Central memory CD8-positive, alpha-beta T cell (primary cell): ENCODE results near the gene SLC29A1.
A peak's percentile ranks its signal among the peaks of the same experiment; 100 is the strongest.

Experiments
- ATAC-seq: fragments of 150-1000 bp; cut with Tn5 transposase; replicated peaks from 2 replicates; pipeline ENCODE4 v1.10.0; 2022; ENCODE audit warnings: mild to moderate bottlenecking, moderate FRiP score, moderate number of reproducible peaks; ENCODE audit not compliant: poor library complexity, severe bottlenecking; ENCODE audit errors: extremely low read depth
- DNase-seq, 2 donors: peaks; one replicate each; pipeline ENCODE4 v3.0.0; 2021; ENCODE audit warnings: low spot score in 2 of 2
- H3K27ac Mint-ChIP-seq: one replicate; pipeline ENCODE4 v1.8.0; 2022; ENCODE audit warnings: low read depth, mild to moderate bottlenecking, moderate library complexity, mixed read lengths
- H3K27me3 Mint-ChIP-seq: one replicate; pipeline ENCODE4 v1.8.0; 2022; ENCODE audit warnings: mixed read lengths
- H3K36me3 Mint-ChIP-seq: one replicate; pipeline ENCODE4 v1.8.0; 2022; ENCODE audit warnings: mild to moderate bottlenecking, moderate library complexity, mixed read lengths; ENCODE audit not compliant: insufficient read depth
- H3K4me1 Mint-ChIP-seq: one replicate; pipeline ENCODE4 v1.8.0; 2022; ENCODE audit warnings: mixed read lengths
- H3K4me3 Mint-ChIP-seq: one replicate; pipeline ENCODE4 v1.8.0; 2022; ENCODE audit warnings: mild to moderate bottlenecking, moderate library complexity, mixed read lengths
- H3K9me3 Mint-ChIP-seq: one replicate; pipeline ENCODE4 v1.8.0; 2022; ENCODE audit warnings: mixed read lengths

Gene SLC29A1

DNA sequence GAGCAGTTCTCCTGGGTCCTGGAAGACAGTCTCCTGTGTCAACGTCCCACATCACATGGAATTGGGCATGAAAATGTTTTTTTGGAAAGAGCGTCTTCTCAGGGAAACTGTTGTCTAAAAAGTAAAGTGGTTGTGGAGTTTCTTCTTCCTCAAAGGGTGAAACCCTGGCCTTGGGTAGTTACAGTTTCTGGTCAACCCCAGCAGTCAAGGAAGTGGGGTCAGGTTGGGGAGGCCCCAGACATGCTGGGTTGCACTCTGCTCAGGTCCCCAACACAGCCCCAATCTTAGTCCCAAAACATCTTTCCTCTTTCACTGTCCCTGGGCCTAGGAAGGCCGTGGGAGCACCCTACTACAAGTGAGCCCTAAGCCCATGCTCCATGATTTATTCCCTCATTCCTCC lies 43.0 kb downstream of the SLC29A1 start:
- DNase-seq (no peak), ATAC-seq (no peak)
- H3K27ac Mint-ChIP-seq: peak overlapping the region; percentile 98
- peak overlapping the region; percentile 94 for H3K4me3 Mint-ChIP-seq
- peaks cover 37% of the 10 kb centered on the region for H3K4me1 Mint-ChIP-seq
- H3K36me3 Mint-ChIP-seq: peaks cover 22% of the 10 kb centered on the region
- peaks cover 27% of the 10 kb centered on the region for H3K27me3 Mint-ChIP-seq
- no peaks in the 10 kb centered on the region for H3K9me3 Mint-ChIP-seq

- Mint-ChIP-seq H3K9me3 (no peaks in the 10 kb centered on the region), H3K36me3 (peaks cover 16% of the 10 kb centered on the region), H3K27me3 (peaks cover 36% of the 10 kb centered on the region), H3K27ac (peak overlapping the region; percentile 98), H3K4me3 (no peak overlapping the region), H3K4me1 (peaks cover 36% of the 10 kb centered on the region)
- DNase-seq (no peak), ATAC-seq (no peak)
Observed at GRCh38 chr6:44267252-44267651, 43.9 kb downstream of the SLC29A1 start.

DNA sequence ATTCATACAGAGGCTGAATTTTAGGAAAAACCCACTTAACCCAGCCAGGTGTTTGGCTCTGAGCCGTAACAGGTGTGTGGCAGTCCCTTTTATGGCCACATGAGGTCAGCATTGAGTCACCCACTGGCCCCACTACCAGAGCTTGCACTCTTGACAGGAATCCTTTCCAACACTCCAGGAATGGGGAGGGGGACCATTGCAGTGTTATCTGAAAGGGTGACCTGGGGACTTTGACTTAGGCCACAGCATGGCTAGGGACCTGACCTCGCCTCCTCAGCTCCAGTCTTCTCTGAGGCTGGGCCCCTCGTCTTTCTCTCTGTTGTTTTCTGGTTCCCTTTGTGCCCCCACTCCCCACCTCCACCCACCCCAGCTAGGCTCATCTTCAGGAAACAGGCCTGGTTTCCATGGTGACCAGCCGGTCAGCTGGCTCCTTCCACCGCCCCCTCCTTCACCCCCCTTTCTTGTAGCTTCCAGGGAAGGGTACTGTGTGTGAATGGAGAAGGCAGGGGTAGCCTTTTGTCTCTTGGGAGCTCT lies 44.8 kb downstream of the SLC29A1 start:
- Mint-ChIP-seq H3K27me3 (peaks cover 46% of the 10 kb centered on the region), H3K27ac (no peak overlapping the region), H3K4me3 (no peak overlapping the region), H3K36me3 (peaks cover 14% of the 10 kb centered on the region), H3K9me3 (no peaks in the 10 kb centered on the region), H3K4me1 (peaks cover 27% of the 10 kb centered on the region)
- DNase-seq: peak; percentile 46 to 53
- ATAC-seq: no peak

- ATAC-seq (no peak), DNase-seq (no peak)
- peaks cover 7% of the 10 kb centered on the region for H3K36me3 Mint-ChIP-seq
- H3K4me1 Mint-ChIP-seq: peaks cover 15% of the 10 kb centered on the region
- peak overlapping the region; percentile 74 for H3K4me3 Mint-ChIP-seq
- no peak overlapping the region for H3K27ac Mint-ChIP-seq
- no peaks in the 10 kb centered on the region for H3K9me3 Mint-ChIP-seq
- H3K27me3 Mint-ChIP-seq: peaks cover 57% of the 10 kb centered on the region
Observed at GRCh38 chr6:44269178-44269920, 46.0 kb downstream of the SLC29A1 start.

GRCh38 chr6:44269921-44270525 lies 46.6 kb downstream of the SLC29A1 start, which contains the start of gene TMEM151B:
Gene TMEM151B (plus strand): TSS chr6:44270450. CDS start chr6:44270743, 293 bp downstream.
- ATAC-seq: no peak
- Mint-ChIP-seq H3K4me1 (peaks cover 8% of the 10 kb centered on the region), H3K27ac (no peak within 1 kb of the TSS), H3K9me3 (no peaks in the 10 kb centered on the region), H3K4me3 (peak within 1 kb of the TSS; percentile 74), H3K36me3 (peaks cover 3% of the 10 kb centered on the region), H3K27me3 (peaks cover 64% of the 10 kb centered on the region)
- no peak for DNase-seq

- Mint-ChIP-seq H3K36me3 (peaks cover 3% of the 10 kb centered on the region), H3K4me3 (peak overlapping the region; percentile 74), H3K27me3 (peaks cover 64% of the 10 kb centered on the region), H3K4me1 (peaks cover 8% of the 10 kb centered on the region), H3K9me3 (no peaks in the 10 kb centered on the region), H3K27ac (no peak overlapping the region)
- no peak for DNase-seq
- ATAC-seq: no peak
Observed at GRCh38 chr6:44270526-44271405, 47.4 kb downstream of the SLC29A1 start.

- Mint-ChIP-seq H3K27ac (no peak overlapping the region), H3K4me1 (peaks cover 8% of the 10 kb centered on the region), H3K36me3 (peaks cover 3% of the 10 kb centered on the region), H3K9me3 (no peaks in the 10 kb centered on the region), H3K27me3 (peaks cover 64% of the 10 kb centered on the region), H3K4me3 (peak overlapping the region; percentile 65)
- DNase-seq (no peak), ATAC-seq (no peak)
Observed at GRCh38 chr6:44271406-44271723, 48.0 kb downstream of the SLC29A1 start.

DNA sequence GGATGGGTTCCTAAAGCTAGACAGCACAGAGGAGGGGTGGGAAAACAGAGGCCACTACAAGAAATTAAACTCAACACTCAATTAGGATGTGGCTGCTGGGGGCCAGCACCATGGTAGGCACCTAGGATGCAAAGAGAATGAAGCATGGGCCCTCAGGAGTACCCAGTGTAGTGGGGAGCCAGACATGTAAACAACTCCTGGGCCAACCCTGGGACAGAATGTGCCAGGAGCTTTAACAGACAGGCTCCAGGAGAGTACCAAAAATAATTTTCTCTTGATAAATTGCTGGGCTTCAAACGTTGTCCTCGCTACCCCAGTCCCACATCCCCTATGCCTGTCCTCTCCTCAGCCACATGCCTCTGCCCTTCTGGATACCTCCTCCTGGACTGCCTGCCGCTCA lies 48.5 kb downstream of the SLC29A1 start:
- H3K4me1 Mint-ChIP-seq: peaks cover 8% of the 10 kb centered on the region
- peaks cover 5% of the 10 kb centered on the region for H3K36me3 Mint-ChIP-seq
- H3K27ac Mint-ChIP-seq: no peak overlapping the region
- peaks cover 68% of the 10 kb centered on the region for H3K27me3 Mint-ChIP-seq
- DNase-seq (no peak), ATAC-seq (no peak)
- H3K4me3 Mint-ChIP-seq: peak overlapping the region; percentile 65
- no peaks in the 10 kb centered on the region for H3K9me3 Mint-ChIP-seq

GRCh38 chr6:44272529-44272928 lies 49.1 kb downstream of the SLC29A1 start:
- Mint-ChIP-seq H3K9me3 (no peaks in the 10 kb centered on the region), H3K4me1 (peaks cover 8% of the 10 kb centered on the region), H3K4me3 (no peak overlapping the region), H3K27ac (no peak overlapping the region), H3K27me3 (peaks cover 74% of the 10 kb centered on the region), H3K36me3 (peaks cover 5% of the 10 kb centered on the region)
- DNase-seq (no peak), ATAC-seq (no peak)

DNA sequence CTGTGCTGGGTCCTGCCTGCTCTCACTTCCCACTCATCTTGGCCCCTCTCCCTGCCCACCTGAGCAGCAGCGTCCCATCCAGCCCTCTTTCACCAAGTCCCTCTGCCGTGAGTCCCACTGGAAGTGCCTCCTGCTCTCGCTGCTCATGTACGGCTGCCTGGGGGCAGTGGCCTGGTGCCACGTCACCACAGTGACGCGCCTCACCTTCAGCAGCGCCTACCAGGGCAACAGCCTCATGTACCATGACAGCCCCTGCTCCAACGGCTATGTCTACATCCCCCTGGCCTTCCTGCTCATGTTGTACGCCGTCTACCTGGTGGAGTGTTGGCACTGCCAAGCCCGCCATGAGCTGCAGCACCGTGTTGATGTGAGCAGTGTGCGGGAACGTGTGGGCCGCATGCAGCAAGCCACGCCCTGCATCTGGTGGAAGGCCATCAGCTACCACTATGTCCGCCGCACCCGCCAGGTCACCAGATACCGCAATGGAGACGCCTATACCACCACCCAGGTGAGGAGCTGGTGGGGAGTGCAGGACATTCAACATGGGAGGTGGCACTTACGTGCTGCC lies 49.7 kb downstream of the SLC29A1 start:
- no peak overlapping the region for H3K27ac Mint-ChIP-seq
- peaks cover 5% of the 10 kb centered on the region for H3K36me3 Mint-ChIP-seq
- H3K4me1 Mint-ChIP-seq: peaks cover 8% of the 10 kb centered on the region
- DNase-seq (no peak), ATAC-seq (no peak)
- H3K9me3 Mint-ChIP-seq: no peaks in the 10 kb centered on the region
- peaks cover 80% of the 10 kb centered on the region for H3K27me3 Mint-ChIP-seq
- no peak overlapping the region for H3K4me3 Mint-ChIP-seq

GRCh38 chr6:44273617-44274016 lies 50.2 kb downstream of the SLC29A1 start:
- Mint-ChIP-seq H3K27me3 (peaks cover 83% of the 10 kb centered on the region), H3K27ac (no peak overlapping the region), H3K36me3 (peaks cover 4% of the 10 kb centered on the region), H3K9me3 (no peaks in the 10 kb centered on the region), H3K4me3 (no peak overlapping the region), H3K4me1 (peaks cover 8% of the 10 kb centered on the region)
- DNase-seq: no peak
- ATAC-seq: no peak

GRCh38 chr6:44275271-44275748 lies 51.9 kb downstream of the SLC29A1 start:
- peaks cover 79% of the 10 kb centered on the region for H3K27me3 Mint-ChIP-seq
- H3K4me1 Mint-ChIP-seq: peaks cover 4% of the 10 kb centered on the region
- peaks cover 2% of the 10 kb centered on the region for H3K36me3 Mint-ChIP-seq
- DNase-seq: no peak
- H3K9me3 Mint-ChIP-seq: no peaks in the 10 kb centered on the region
- no peak overlapping the region for H3K27ac Mint-ChIP-seq
- no peak overlapping the region for H3K4me3 Mint-ChIP-seq
- ATAC-seq: no peak
